Iris pigment epithelial cell (primary cell): ENCODE results near the gene CD46.

Experiments used
- DNase-seq: peaks from one replicate; pipeline ENCODE4 v3.0.0-alpha.2; 2011; ENCODE audit warnings: low read depth

The CD46 gene

DNA sequence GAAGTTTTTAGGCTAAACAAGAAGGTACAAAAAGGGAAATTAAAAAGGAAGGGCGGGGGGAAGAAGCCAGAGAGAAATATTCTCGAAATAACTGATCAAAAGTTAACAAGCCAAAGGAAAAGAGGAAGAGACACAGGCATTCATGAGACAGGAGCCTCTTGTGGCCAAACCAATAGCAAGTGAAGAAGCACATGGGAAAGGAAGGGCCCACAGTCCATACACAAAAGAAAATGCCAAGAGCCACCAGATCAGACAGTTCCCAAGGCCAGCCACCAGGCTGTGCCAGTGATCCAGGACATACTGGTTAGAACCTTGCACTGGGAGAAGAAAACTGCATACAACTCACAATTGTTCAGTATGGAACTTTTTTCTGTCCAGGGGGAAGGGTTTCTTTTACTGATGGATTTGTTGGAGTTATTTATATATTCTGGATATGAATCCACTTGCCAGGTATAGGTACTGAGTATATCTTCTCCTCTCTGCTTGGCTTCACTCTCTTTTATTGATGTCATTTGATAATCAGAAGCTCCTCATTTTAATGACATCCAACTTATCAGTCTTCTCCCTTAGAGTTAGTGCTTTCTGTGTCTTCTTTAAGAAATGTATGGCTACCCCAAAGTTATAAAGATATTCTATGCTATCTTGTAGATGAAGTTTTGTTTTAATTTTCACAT, 76.8 kb downstream of the CD46 start:
- DNase-seq: peak; percentile 87

GRCh38 chr1:207829576-207829975, 77.7 kb downstream of the CD46 start:
- DNase-seq: no peak

DNA sequence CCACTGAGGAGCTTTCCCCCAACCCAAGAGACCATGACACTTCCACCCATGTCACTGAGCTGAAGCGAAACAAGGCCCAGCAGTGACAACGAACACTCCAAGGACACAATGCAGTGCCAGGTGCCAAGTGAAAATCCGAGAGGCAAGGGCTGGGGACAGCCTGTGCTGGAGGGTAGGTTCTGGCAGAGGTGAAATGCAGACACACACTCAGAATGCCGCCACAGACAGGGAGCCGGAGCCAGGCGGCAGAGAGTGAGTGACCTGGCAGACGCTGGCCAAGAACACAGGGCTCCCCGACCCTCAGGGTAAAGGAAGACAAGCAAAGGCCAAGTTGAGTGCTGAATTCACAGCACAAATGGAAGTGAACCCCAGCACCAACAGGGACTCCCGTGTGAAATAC, 78.9 kb downstream of the CD46 start:
- DNase-seq: no peak

- peak; percentile 84 for DNase-seq
Observed at GRCh38 chr1:207831517-207832327, 79.9 kb downstream of the CD46 start.

GRCh38 chr1:207832796-207833195, 80.9 kb downstream of the CD46 start:
- DNase-seq: no peak

DNA sequence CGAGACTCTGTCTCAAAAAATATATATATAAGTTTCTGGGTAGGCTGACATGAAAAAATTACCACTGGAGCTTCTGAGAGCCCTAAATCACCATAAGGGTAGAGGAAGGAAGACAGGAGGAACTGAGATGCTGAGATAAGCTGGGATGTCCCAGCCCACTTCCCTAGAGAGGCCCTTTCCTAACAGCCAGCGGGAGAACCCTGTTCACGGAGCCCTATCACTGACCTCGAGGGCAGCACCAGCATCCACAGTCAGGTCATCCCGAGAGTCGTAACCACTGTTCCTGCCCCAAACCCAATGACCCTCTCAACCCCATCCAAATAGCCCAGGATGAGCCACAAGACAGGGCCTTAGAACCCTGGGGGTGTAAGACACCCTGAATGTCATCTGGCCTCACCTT, 81.5 kb downstream of the CD46 start:
- no peak for DNase-seq

DNA sequence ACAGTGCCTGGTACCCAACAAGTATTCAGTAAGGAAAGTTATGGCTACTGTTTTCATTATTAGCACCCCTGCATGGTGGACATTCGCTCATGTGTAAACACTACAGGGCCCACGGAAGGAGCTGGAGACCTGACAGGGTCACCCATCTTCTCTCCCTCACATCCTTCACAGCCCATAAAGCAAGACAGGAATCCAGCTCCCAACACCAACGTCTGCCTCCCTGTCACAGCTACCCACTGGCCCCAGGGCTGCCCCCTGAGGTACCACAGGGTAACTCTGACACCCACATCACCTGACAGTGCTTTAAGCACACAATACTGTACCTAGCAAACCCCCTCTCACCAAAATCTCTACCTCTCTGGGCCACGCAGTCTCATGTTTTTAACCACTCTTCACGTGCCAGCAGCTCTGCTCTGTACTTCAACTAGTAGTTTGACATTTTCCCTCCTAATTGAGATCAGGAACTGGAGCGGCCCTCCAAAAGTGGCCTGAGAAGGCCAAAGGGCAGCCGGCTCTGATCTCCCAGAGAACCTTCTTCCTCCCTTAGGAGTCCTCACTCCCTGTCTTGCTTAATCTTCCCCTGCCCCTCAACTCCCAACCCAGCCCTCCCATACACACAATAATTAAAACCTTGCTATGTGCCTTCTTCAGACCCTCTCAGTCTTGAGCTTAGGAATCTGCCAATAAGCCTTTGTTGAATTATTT, 82.3 kb downstream of the CD46 start:
- DNase-seq: no peak

- DNase-seq: no peak
Observed at GRCh38 chr1:207835958-207836357, 84.1 kb downstream of the CD46 start.

DNA sequence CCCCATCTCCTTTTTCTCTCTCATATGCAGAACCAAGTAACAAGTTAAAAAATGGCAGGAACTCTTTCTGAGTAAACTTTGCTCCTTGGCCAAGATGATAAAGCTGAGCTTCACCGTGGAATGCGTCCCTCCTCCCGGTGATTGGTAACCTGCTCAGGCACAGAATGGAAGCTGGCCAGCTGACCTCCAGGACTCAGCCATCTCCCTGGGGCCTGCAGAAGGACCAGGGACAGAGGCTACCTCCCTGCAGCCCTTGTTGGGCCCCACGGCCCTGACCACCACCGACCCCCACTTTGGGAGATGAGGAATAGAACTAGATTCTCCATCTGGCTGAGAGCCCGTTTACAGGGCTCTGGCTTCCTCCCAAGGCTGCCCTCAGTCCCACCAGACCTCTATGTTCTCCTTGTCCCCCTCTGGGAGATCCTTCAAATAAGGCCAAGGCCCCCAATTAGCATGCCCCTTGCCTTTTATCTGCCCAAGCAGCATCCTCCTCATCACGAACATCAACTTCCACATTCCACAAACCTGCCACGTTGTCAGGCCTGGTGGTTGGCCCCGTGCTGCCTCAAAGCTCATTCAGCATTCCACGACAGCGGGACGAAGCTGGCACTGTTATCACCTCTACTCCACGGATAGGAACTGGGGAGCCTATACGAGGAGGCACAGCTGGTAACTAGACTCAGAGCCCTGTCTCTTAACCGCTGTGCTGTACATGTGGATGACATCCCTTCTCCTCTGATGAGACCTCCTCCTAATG, 84.9 kb downstream of the CD46 start:
- no peak for DNase-seq

DNA sequence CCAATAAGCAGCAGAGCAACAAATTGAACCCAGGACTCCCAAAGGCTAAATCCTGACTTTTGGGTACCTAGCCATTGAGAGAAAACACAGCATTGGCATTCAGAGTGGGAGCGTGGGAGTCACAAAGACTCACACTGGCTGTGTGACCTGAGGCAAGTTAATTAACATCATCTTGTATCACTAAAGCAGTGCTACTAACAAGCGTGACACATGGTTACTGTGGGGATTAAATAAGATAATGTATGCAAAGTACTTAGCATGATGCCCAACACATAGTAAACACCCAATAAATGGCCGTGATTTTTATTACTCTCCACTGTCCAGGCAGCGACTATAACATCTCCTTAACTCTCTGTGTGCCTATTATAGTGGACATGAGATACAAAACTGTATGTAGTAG, 85.8 kb downstream of the CD46 start:
- no peak for DNase-seq

DNA sequence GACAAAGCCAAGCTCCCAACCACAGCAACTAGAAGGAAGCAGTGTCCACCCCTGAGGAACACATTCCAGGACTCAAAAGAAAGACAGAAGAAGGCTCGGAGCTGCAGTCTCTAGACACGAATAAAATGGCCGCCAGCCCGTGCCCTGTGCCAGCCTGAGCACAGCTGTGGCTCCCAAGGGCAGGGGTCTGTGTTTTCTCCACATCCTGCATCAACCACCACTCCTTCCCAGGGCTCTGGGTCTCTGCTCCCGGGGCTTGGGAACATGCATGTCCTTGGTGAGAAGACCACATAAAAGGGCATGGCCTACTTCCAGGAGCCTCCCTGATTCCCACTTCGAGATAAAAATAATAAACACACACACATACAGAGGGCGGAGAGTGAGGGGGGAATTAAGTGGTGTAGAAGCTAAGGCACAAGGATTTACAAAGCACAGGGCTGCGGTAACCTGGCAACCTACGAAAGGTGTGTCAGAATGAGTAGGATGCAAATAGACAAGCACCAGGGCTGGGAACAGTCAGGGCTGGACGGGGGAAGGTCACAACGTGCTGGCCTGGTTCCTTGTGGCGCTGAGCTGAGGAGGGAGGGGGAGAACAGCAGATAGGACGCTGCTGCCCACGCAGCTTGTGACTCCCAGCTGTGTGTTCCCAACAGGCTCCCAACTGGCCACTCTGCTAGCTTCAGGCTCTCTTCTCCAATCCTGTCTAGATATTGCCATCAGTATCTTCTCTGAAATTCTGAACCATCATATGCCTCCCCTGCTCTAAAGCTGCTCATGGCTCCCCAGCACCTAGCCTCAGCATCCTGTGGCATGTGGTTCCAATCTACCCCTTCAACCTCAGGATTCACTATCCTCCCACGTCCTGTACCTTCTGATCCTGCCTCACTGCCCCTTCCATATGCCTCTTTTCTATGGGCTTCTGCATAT, 86.6 kb downstream of the CD46 start:
- no peak for DNase-seq

- no peak for DNase-seq
Observed at GRCh38 chr1:207839083-207839413, 87.2 kb downstream of the CD46 start.

- DNase-seq: no peak
Observed at GRCh38 chr1:207840380-207840779, 88.5 kb downstream of the CD46 start.

DNA sequence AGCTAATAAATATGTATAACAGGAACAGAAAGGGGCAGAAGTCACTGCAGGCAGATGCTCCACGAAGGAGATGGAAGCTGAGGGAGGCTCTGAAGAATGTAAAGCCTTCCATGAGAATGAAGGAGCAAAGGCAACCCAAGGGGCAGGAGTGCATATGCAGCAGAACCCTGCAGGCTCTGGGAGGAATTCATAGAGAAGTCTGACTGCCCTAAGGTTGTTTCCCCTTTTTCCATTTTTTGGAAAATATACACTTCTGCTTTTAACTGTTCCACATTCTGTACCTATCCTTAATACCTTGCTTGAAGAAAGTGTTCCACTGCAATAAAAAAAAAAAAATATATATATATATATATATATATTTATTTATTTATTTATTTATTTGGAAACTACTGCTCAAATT, 89.4 kb downstream of the CD46 start:
- no peak for DNase-seq

- DNase-seq: no peak
Observed at GRCh38 chr1:207841901-207842300, 90.0 kb downstream of the CD46 start.

DNA sequence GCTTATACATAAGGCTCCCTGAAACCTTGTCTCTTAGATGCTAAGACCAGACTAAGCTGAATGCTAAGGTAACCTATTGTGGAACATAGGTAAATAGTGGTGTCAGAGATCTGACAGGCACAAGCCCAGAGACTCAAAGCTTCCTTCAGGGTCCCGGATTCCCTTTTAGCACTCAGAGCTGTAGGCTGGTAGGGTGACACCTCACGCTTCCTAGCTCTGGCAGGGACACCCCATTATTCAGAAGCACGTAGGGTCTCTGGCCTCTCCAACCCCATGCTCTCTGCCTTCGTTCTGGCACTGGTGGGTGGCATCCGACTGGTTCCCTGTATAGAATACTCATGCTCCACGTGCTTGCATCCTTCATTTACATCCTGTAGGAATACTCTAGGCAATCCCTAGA, 90.7 kb downstream of the CD46 start:
- DNase-seq: no peak

- DNase-seq: peak; percentile 73
Observed at GRCh38 chr1:207844371-207844770, 92.5 kb downstream of the CD46 start.
